NCI-H2227 (cell line): ENCODE data around the gene SKIC2.
"Not testable (repeated sequence)": the region's sequence is repeated elsewhere in the genome, so short reads cannot be mapped to it uniquely, and the experiment has no call there.

Experiments
- DNase-seq: peaks from one replicate; lab custom pipeline; 2025; ENCODE audit not compliant: unreplicated experiment; lab: John Stamatoyannopoulos, UW

The SKIC2 gene

DNA sequence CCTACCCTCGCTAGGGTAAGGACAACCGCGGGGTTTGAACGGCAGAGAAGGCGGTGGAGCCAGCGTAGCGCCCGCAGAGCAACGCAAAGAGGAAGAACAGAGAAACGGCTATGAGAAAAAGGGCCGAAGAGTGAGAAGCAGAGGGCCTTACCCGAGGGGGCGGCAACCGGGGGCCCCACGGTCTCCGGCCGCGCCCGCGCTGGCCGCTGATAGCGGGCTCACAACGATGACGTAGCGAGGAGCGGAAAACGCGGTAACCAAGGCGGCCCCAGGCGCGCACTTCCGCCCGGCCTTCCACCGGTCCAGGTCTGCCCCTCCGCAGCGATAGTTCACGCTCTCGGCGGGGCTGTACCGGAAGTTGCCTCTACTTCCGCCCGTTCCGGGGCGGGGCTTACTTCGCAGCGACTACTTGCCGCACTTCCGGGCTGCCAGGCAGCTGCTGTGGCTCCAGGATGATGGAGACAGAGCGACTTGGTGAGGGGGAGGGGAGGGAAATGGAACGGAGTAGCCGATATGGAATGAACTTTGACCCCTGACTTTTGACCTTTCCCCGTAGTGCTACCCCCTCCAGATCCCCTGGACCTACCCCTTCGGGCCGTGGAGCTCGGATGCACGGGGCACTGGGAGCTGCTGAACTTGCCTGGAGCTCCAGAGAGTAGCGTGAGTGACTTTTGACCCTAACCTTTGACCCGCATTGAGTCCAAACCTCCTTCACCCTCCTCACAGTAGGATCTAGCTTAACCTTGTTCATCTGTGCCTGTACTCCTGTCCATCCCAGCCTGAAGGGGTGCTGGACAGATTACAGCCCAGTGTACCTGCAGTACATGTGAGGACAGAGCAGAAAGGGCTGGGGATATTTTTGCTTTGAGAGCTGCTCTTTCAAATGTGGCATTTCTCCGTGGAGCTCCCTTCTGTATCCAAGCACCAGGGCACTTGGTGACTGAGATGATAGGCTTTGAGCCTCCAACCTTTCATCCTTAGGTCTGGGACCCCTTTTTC is at the start of gene SKIC2, which contains the start of gene NELFE:
TSS of gene SKIC2 (plus strand) at position 435 of the 999 bp plus-strand sequence. CDS start at position 453, 18 bp downstream.
TSS of gene NELFE (minus strand) at position 231 of the 999 bp plus-strand sequence. CDS start 525 bp downstream, outside the sequence.
- DNase-seq: peak; percentile 100

- not testable (repeated sequence) for DNase-seq
These were observed 49.7 kb upstream of the SKIC2 start for GRCh38 chr6:31909298-31909697.

DNA sequence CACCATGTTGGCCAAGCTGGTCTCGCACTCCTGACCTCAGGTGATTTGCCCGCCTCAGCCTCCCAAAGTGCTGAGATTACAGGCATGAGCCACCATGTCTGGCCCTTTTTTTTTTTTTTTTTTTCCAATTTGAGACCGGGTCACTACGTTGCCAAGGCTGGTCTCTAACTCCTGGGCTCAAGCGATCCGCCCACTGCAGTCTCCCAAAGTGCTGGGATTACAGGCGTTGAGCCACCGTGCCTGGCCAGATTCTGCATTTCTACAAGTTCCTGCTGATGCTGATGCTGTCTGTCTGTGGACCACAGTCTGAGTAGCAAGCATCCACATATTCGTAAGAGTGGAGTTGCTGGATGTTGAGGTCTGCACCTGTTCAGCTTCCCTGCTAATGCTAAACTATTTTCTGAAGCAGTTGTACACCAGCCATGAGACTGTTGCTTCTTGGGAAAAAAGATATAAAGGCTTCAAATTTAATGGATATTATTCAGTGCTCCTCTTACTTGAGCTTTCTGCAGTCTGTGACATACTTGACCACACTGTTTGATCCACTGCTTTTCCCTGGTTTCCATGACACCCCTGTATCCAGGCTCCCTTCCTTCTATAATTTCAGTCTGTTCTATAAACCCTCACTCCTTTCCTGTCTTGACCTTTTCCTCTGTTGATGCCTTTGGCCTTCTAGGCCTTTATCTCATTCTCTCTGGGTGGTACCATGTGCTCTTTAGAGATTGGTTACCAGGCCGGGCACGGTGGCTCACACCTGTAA is 47.0 kb upstream of the SKIC2 start:
- DNase-seq: peak; percentile 18

DNA sequence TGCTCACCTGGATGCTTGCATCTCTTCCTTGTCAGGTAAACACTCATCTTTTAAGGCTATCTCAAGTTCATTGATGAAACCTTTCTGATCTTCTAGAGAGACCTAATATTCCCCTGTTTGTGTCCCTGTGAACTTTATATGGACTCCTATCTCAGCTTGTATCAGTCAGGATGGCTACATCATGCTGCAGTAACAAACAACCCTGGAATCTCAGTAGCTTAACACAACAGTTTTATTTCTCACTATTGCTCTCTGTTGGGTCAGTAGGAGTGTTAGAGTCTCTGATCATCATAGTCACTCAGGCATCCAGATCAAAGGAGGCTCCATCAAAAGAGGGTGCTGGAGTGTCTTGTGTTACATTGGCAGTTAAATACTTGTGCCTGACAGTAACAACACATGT is 43.6 kb upstream of the SKIC2 start:
- DNase-seq: no peak

DNA sequence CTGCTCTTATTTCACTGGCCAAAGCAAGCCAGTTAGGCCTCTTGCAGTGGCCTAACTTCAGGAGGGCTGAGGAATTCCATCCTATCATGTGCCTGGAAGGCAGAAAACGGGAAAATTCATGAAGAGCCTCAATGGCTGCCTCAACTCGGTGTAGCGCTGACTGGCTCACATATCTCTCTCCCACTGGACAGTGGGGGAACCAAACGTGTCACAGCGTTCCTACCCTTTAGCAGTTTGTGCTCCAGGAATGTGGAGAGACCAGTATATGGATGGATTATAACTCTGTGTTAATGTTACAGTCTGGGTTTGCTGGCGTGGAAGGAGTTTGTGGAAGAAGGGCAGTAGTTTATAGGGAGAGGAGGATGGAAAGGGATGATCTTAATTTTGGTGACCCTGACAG is 43.2 kb upstream of the SKIC2 start:
- DNase-seq: no peak

DNA sequence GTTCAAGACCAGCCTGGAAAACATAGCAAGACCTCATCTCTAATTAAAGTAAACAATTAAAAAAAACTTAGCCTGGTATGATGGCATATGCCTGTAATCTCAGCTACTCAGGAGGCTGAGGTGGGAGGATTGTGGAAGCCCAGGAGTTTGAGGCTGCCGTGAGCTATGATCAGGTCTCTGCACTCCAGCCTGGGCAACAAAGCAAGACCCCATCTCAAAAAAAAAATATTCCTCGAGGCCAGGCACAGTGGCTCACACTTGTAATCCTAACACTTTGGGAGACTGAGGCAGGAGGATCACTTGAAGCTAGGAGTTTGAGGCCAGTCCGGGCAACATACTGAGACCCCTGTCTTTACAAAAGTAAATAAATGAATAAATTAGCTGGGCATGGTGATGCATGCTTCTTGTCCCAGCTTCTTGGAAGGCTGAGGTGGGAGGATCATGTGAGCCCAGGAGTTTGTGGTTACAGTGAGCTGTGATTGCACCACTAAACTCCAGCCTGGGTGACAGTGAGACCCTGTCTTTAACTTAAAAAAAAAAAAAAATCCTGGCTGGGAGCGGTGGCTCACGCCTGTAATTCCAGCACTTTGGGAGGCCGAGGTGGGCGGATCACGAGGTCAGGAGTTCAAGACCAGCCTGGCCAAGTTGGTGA is 40.8 kb upstream of the SKIC2 start:
- DNase-seq: no peak

DNA sequence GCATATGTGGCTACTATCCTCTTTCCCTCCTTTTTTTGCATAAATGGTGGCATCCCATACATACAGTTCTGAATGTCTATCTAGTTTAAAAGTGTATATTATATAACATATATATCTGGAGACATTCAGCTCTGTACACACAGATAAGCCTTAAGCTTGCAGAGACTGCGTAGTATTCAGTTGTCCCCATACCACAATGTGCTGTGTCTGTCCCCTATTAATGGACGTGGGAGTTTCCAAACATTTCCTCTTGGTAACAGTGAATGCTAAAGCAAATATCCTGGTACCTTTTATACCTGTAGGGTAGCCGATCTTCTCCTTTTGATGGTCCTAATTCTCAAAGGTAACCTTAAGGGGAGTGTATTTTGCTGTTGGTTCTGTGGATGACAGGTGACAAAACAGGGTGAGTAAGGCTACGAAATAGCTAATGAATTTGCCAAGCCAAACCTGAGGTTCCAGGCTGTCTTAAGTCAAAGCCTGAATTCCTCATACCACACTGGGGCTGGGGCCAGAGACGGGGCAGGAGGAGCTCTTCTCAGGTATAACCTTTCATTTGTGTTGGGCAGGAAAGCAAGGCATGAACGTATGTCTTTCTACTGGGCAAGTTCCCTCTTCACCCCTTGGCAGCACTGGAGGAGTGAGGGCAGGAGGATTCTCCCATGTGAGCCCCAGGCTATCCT is 39.2 kb upstream of the SKIC2 start:
- DNase-seq: no peak

- DNase-seq: no peak
These were observed 38.2 kb upstream of the SKIC2 start for GRCh38 chr6:31920811-31921210.

DNA sequence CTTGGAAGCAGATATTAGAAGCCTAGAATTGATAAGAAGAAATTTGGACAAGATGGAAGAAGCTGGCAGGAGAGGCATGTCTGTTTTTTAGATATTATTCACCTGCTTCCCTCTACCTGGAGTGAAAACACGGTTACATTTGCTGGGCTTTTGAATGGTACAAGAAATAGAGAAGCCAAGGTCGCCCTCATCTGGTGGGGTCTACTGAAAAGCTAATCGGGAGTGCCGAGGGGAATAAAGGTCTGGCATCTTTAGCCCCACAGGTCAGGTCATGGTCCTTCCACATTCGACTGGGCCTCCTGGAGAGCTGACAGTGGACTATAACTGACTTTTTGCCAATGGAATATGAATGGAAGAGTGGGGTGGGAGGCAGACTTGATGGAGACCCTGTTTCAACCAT is 36.0 kb upstream of the SKIC2 start:
- no peak for DNase-seq

DNA sequence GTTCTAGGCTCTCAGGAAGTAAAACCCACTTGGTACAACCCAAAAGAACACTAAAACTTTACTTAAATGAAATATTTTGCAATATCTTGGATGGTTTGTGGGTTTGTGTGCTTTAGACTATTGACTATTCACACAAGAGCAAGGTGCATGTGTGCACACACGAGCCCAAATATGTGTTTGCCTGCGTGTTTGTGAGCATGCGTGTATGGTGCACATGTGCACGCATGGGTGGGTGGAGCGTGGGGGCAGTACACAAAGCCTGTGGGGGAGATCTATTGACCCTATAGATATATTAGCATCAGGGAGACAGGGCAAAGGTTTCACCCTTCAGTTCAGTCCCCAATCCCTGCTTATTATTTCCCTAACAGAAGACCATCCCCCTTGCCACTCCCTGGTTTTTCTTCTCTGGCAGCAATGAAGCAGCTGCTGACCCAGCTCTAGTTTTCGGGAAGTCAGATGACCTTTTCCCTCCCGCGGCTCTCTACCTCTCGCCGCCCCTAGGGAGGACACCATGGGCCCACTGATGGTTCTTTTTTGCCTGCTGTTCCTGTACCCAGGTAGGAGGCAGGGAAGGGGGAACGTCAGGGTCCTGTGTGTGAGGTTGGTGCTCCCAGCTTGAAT is 31.6 kb upstream of the SKIC2 start, which contains the start of gene C2:
TSS of gene C2 (plus strand) at position 476 of the 621 bp plus-strand sequence. CDS start at position 512, 36 bp downstream.
- no peak for DNase-seq

GRCh38 chr6:31927863-31928671 is 30.9 kb upstream of the SKIC2 start:
- DNase-seq: no peak

- no peak for DNase-seq
These were observed 30.4 kb upstream of the SKIC2 start for GRCh38 chr6:31928672-31928939.

DNA sequence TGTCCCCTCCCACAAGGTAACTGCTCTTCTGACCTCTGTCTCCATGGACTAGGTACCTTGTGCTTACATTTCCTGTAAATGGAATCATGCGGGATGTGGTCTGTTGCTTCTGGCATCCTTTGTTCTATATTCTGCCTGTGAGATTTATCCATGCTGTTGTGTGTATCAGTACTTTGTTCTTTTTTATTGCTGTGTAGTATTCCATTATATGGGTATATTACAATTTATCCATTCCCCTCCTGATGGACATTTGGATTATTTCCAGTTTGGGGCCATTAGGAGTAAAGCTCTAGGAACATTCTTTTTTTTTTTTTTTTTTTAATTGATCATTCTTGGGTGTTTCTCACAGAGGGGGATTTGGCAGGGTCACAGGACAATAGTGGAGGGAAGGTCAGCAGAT is 28.0 kb upstream of the SKIC2 start:
- DNase-seq: no peak

GRCh38 chr6:31932137-31932536 is 26.8 kb upstream of the SKIC2 start:
- not testable (repeated sequence) for DNase-seq

GRCh38 chr6:31933537-31933936 is 25.4 kb upstream of the SKIC2 start:
- DNase-seq: no peak

GRCh38 chr6:31935021-31935420 is 24.0 kb upstream of the SKIC2 start:
- DNase-seq: no peak

- no peak for DNase-seq
These were observed 23.2 kb upstream of the SKIC2 start for GRCh38 chr6:31935823-31936222.

- DNase-seq: peak; percentile 19
These were observed 18.7 kb upstream of the SKIC2 start for GRCh38 chr6:31940256-31940664.

GRCh38 chr6:31943742-31944141 is 15.2 kb upstream of the SKIC2 start:
- no peak for DNase-seq

GRCh38 chr6:31945154-31945506 is 13.8 kb upstream of the SKIC2 start:
- DNase-seq: no peak
